ENCODE measurements around the gene MYH9.

DNA sequence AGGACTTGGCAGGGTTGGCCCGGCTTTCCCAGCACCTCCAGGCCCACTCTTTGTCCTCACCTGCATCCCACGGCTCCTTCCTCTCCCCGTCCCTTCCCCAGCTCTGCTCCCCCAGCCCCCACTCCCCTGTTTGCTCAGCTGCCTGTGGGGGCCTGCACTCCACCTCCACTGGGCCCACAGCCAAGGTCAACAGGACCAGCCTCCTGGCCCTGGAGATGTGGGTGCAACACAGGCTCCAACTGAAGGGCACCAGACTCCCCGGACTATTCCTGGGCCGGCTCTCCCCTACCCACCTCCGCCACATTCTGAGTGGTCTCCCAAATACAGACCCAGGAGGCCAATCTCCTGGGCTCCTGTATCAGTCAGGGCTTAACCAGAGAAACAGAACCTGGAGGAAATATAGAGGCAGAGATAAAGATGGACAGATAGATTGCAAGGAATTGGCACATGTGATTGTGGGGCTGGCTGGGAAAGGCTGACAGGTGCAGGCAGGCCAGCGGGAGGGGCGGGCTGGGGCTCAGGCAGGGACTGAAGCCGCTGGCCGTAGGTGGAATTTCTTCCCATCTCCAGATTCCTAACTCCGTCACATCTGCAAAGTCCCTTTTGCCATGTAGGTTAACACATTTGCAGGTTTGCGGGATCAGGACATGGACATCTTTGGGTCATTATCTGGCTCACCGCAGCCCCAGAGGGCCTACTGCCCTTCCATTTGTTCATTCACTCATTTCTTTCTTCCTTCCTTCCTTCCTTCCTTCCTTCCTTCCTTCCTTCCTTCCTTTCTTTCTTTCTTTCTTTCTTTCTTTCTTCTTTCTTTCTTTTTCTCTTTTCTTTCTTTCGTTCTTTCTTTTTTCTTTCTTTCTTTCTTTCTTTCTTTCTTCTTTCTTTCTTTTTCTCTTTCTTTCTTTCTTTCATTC is 45.8 kb upstream of the MYH9 start:
- no peak for TF ChIP-seq RXRA (IDR thresholded peaks at IDR 0.05; ENCODE audit: borderline replicate concordance, low read depth)
- TF ChIP-seq, protein P1, sequence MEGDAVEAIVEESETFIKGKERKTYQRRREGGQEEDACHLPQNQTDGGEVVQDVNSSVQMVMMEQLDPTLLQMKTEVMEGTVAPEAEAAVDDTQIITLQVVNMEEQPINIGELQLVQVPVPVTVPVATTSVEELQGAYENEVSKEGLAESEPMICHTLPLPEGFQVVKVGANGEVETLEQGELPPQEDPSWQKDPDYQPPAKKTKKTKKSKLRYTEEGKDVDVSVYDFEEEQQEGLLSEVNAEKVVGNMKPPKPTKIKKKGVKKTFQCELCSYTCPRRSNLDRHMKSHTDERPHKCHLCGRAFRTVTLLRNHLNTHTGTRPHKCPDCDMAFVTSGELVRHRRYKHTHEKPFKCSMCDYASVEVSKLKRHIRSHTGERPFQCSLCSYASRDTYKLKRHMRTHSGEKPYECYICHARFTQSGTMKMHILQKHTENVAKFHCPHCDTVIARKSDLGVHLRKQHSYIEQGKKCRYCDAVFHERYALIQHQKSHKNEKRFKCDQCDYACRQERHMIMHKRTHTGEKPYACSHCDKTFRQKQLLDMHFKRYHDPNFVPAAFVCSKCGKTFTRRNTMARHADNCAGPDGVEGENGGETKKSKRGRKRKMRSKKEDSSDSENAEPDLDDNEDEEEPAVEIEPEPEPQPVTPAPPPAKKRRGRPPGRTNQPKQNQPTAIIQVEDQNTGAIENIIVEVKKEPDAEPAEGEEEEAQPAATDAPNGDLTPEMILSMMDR (IDR thresholded peaks at IDR 0.05), result no peak
- TF ChIP-seq CHD2 (IDR thresholded peaks at IDR 0.05; ENCODE audit: low read length, partially characterized antibody), result no peak
- TF ChIP-seq SMC3 (IDR thresholded peaks at IDR 0.05; ENCODE audit: low read depth, low read length), result no peak
- TF ChIP-seq, protein P2, sequence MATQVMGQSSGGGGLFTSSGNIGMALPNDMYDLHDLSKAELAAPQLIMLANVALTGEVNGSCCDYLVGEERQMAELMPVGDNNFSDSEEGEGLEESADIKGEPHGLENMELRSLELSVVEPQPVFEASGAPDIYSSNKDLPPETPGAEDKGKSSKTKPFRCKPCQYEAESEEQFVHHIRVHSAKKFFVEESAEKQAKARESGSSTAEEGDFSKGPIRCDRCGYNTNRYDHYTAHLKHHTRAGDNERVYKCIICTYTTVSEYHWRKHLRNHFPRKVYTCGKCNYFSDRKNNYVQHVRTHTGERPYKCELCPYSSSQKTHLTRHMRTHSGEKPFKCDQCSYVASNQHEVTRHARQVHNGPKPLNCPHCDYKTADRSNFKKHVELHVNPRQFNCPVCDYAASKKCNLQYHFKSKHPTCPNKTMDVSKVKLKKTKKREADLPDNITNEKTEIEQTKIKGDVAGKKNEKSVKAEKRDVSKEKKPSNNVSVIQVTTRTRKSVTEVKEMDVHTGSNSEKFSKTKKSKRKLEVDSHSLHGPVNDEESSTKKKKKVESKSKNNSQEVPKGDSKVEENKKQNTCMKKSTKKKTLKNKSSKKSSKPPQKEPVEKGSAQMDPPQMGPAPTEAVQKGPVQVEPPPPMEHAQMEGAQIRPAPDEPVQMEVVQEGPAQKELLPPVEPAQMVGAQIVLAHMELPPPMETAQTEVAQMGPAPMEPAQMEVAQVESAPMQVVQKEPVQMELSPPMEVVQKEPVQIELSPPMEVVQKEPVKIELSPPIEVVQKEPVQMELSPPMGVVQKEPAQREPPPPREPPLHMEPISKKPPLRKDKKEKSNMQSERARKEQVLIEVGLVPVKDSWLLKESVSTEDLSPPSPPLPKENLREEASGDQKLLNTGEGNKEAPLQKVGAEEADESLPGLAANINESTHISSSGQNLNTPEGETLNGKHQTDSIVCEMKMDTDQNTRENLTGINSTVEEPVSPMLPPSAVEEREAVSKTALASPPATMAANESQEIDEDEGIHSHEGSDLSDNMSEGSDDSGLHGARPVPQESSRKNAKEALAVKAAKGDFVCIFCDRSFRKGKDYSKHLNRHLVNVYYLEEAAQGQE (IDR thresholded peaks at IDR 0.05; ENCODE audit: low read depth, low read length), result no peak

Data from SK-N-SH (cell line).